Nephron (organoid): ENCODE measurements around the gene MAP3K3.

Experiments used
- H3K27ac Mint-ChIP-seq, 3 experiments: 2 replicates each; pipeline ENCODE4 v1.8.0; 2020; ENCODE audit warnings: mixed read lengths in 3 of 3, mild to moderate bottlenecking in 2 of 3, moderate library complexity in 1 of 3
- H3K27me3 Mint-ChIP-seq: 2 replicates; pipeline ENCODE4 v1.8.0; 2021; ENCODE audit warnings: low read depth, mild to moderate bottlenecking, moderate library complexity, mixed read lengths
- H3K36me3 Mint-ChIP-seq: 2 replicates; pipeline ENCODE4 v1.8.0; 2020; ENCODE audit warnings: low read depth, mixed read lengths
- H3K4me1 Mint-ChIP-seq: 2 replicates; pipeline ENCODE4 v1.8.0; 2020; ENCODE audit warnings: mixed read lengths
- H3K4me3 Mint-ChIP-seq, 3 experiments: 2 replicates each; pipeline ENCODE4 v1.8.0; 2020; ENCODE audit warnings: mild to moderate bottlenecking in 3 of 3, mixed read lengths in 3 of 3, moderate library complexity in 2 of 3
- H3K9me3 Mint-ChIP-seq: 2 replicates; pipeline ENCODE4 v1.8.0; 2020; ENCODE audit warnings: mixed read lengths
- CTCF ChIP-seq, 3 experiments: fragments of 200-600 bp; sonication (generic); IDR thresholded peaks; one replicate each; pipeline ENCODE4 v1.5.0; 2021; ENCODE audit warnings: antibody characterized with exemption in 3 of 3; ENCODE audit not compliant: unreplicated experiment in 3 of 3

MAP3K3 gene

GRCh38 chr17:63741408-63742173 lies 119.4 kb downstream of the MAP3K3 start, which contains the start of gene STRADA:
TSS of gene STRADA (minus strand) at chr17:63741799. CDS start at chr17:63728369, 13,430 bp downstream.
- Mint-ChIP-seq H3K27me3 (no peaks in the 10 kb centered on the region), H3K9me3 (no peaks in the 10 kb centered on the region), H3K4me1 (peaks cover 11% of the 10 kb centered on the region), H3K27ac (peak within 1 kb of the TSS; percentile 94 to 97 (median 95)), H3K36me3 (peaks cover 12% of the 10 kb centered on the region), H3K4me3 (peak within 1 kb of the TSS; percentile 84 to 90 (median 88))
- no peak for TF ChIP-seq CTCF (IDR thresholded peaks at IDR 0.05; ENCODE audit: unreplicated experiment in 3 of 3)
